ENCODE data around the gene HNRNPH3.

DNA sequence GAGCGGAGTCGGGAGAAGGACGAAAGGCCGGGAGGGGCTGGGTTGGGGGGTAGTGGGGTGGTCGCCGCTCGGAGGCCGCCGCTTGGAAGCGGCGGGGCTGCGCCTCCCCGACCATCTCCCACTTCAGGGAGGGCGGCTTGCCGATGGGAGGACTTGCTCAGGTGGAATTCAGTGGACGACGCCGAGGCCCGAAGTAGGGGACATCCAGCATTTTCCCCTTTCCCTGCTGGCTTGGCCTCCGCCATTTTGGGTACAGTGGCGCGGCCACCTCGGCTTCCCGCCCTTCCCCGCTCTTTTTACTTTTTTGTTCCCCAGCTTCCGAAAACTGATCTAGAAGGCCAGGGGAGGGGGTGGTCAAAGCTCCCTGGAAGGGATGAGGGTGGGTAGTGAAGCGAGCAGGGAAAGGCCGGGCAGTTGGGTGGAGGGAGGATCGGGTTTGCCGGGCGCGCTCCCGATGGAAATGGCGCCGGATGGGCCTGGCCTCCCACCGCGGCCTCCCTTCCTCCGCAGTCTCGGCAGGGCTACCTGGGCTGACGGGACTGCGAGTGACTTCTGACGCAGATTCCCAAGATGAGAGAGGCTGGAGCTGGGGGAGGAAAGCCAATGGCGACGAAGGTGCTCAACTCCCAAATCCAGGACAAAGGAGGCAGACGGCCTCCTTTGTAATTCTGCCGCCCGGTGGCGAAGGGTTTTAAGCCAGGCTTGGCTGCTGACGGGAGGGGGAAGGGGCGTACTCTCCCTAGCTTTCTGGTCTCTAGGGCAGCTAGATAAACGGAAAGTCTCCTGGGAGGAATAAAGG, 594 bp downstream of the HNRNPH3 start, which contains the start of gene PBLD:
- TF ChIP-seq, protein P1, sequence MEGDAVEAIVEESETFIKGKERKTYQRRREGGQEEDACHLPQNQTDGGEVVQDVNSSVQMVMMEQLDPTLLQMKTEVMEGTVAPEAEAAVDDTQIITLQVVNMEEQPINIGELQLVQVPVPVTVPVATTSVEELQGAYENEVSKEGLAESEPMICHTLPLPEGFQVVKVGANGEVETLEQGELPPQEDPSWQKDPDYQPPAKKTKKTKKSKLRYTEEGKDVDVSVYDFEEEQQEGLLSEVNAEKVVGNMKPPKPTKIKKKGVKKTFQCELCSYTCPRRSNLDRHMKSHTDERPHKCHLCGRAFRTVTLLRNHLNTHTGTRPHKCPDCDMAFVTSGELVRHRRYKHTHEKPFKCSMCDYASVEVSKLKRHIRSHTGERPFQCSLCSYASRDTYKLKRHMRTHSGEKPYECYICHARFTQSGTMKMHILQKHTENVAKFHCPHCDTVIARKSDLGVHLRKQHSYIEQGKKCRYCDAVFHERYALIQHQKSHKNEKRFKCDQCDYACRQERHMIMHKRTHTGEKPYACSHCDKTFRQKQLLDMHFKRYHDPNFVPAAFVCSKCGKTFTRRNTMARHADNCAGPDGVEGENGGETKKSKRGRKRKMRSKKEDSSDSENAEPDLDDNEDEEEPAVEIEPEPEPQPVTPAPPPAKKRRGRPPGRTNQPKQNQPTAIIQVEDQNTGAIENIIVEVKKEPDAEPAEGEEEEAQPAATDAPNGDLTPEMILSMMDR (IDR thresholded peaks at IDR 0.05), result peak in 6 of 7 experiments; percentile 17 to 80 (median 54)
- peak; percentile 69 to 85 (median 81) for TF ChIP-seq POLR2A (IDR thresholded peaks at IDR 0.05)

Measured in body of pancreas (tissue), 4 donors.